Left ventricle myocardium inferior (tissue), 1 donor: ENCODE measurements around the gene ERC1. TPM values are rescaled to one million over a fixed set of nuclear protein-coding genes. Genes with fewer than 3 reads are reported as not detected.

ENCODE experiments used
- DNase-seq: peaks from one replicate; pipeline ENCODE4 v3.0.0-alpha.2; 2020
- H3K27ac ChIP-seq: fragments of 200-600 bp; replicated peaks from 2 replicates; pipeline ENCODE4 v1.8.0; 2021
- H3K27me3 ChIP-seq: fragments of 200-600 bp; 2 replicates; pipeline ENCODE4 v1.8.0; 2021; ENCODE audit warnings: low read depth
- H3K36me3 ChIP-seq: fragments of 200-600 bp; 2 replicates; pipeline ENCODE4 v1.8.0; 2021
- H3K4me1 ChIP-seq: fragments of 200-600 bp; 2 replicates; pipeline ENCODE4 v1.8.0; 2021
- H3K4me3 ChIP-seq: fragments of 200-600 bp; 2 replicates; pipeline ENCODE4 v1.8.0; 2021; ENCODE audit warnings: mild to moderate bottlenecking, moderate library complexity
- H3K9me3 ChIP-seq: fragments of 200-600 bp; replicated peaks from 2 replicates; pipeline ENCODE4 v1.8.0; 2021
- intact Hi-C: fragments of 100-400 bp; cut with micrococcal nuclease; formaldehyde crosslinking; loops from one replicate; pipeline ENCODE4 v1.11.0; 2022
- total RNA-seq: library from RNA; stranded (reverse); fragmentation: NEBNext Ultra II Directional; extraction: Animal tissue kit (Norgen Biotek cat#: 25700); gene quantifications from one replicate; pipeline ENCODE4 v1.2.1, GENCODE V29; 2021
- TF ChIP-seq, protein P1 (sequence below): fragments of 200-600 bp; IDR thresholded peaks from 2 replicates; pipeline ENCODE4 v1.8.0; 2021; ENCODE audit warnings: antibody characterized with exemption, mild to moderate bottlenecking, borderline replicate concordance
- donor health status: DM: no; HTN: yes; CAD: no; lungs with severe emphysema.

ERC1 gene
- total RNA-seq, 1 donor from 2014 or later = 50.8 TPM

DNA sequence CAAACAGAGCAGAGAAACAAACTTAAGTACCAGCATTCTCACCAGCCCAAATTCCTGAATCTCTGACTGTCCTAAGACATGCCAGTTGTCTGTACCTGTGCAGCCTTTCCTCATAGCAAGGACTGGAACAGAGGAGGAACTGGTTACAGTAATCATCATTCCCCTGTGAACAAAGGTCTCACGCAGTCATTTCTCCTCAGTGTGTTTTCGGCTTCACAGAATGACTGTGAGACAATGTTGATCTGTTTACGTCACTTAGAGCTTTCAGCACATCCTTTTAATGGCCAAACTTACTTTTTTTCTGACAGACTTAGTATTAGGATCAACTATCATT, 434.3 kb downstream of the ERC1 start:
- Histone ChIP-seq H3K4me3 (no peak overlapping the region), H3K36me3 (peaks cover 10% of the 10 kb centered on the region), H3K27ac (no peak overlapping the region), H3K4me1 (peaks cover 17% of the 10 kb centered on the region), H3K9me3 (peaks cover 16% of the 10 kb centered on the region), H3K27me3 (no peaks in the 10 kb centered on the region)
- intact Hi-C loops = no loop called here
- DNase-seq = no peak
- TF ChIP-seq, protein P1, sequence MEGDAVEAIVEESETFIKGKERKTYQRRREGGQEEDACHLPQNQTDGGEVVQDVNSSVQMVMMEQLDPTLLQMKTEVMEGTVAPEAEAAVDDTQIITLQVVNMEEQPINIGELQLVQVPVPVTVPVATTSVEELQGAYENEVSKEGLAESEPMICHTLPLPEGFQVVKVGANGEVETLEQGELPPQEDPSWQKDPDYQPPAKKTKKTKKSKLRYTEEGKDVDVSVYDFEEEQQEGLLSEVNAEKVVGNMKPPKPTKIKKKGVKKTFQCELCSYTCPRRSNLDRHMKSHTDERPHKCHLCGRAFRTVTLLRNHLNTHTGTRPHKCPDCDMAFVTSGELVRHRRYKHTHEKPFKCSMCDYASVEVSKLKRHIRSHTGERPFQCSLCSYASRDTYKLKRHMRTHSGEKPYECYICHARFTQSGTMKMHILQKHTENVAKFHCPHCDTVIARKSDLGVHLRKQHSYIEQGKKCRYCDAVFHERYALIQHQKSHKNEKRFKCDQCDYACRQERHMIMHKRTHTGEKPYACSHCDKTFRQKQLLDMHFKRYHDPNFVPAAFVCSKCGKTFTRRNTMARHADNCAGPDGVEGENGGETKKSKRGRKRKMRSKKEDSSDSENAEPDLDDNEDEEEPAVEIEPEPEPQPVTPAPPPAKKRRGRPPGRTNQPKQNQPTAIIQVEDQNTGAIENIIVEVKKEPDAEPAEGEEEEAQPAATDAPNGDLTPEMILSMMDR = no peak

DNA sequence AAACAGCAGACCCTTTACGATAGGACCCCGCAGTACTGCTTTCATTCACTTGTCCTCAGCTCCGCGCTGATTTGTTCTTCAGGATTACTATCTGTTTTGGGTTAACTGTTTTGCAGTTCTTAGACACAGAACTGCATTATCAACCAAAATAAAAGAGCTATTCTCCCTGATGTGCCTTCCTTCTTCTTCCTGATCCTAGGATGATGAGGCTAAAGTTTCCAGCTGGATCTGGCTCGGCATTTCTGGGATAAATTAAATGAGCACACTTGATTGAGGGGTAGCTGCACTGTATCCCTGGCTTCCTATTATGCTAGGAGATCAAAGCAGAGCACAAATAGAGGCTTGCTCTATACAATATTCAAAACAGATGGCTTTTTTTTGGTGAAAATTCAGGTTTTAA, 437.6 kb downstream of the ERC1 start:
- peak overlapping the region; percentile 21 for H3K27ac ChIP-seq
- no peak for DNase-seq
- H3K36me3 ChIP-seq = peaks cover 2% of the 10 kb centered on the region
- no peak overlapping the region for H3K4me3 ChIP-seq
- TF ChIP-seq, protein P1 = no peak
- no peaks in the 10 kb centered on the region for H3K27me3 ChIP-seq
- peaks cover 17% of the 10 kb centered on the region for H3K4me1 ChIP-seq
- intact Hi-C loops = no loop called here
- no peaks in the 10 kb centered on the region for H3K9me3 ChIP-seq

DNA sequence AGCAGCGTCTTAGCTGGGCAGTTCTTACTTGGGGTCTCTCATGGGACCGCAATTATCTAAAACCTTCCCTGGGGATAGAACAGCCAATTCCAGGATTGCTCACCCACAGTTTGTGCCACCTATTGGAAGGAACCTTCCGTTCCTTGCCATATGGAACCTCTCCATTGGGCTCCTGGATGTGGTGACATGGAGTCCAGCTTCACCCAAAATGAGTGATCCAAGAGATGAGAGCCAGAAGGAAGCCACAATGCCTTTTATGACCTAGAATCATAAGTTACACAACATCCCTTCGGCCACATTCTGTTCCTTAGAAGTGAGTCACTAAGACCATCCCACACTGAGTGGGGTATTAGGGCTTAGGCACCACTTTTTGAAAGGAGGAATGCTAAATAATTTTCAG, 439.0 kb downstream of the ERC1 start:
- Histone ChIP-seq H3K9me3 (no peaks in the 10 kb centered on the region), H3K27ac (peak overlapping the region; percentile 13), H3K27me3 (no peaks in the 10 kb centered on the region), H3K36me3 (peaks cover 2% of the 10 kb centered on the region), H3K4me3 (no peak overlapping the region), H3K4me1 (peaks cover 6% of the 10 kb centered on the region)
- TF ChIP-seq, protein P1 = no peak
- intact Hi-C loops = no loop called here
- no peak for DNase-seq

DNA sequence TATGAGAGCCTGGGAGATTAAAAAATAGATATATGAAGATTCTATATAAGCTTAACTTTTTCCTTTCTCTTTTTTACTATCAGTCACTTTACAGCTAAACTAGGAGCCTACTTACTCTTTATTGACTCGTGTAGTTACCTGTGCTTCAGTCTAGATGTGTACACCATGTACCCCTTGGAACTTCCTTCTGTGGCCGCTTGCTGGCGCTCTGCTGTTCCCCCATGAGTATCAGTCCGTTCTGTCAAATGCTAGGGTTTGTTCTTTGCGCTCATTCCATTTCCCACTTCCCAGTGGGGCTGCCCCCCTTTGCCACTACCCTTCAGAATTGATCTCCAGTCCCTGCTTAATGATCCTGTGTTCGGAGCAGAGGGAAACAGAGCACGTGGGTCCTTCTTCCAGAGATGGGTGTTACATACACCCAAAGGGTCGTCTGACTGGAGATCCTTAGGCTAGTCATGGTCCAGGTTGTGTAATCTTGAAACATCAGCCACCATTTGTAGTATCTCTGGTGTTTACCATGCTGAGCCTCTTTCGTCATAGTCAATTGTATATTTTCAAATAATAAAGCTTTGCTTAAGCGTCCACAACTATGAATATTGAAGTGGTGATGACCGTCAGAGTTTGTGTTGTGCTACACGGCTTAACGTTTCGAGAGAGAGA, 443.4 kb downstream of the ERC1 start:
- TF ChIP-seq, protein P1 = no peak
- intact Hi-C loops = no loop called here
- Histone ChIP-seq H3K27ac (no peak overlapping the region), H3K27me3 (no peaks in the 10 kb centered on the region), H3K36me3 (no peaks in the 10 kb centered on the region), H3K9me3 (no peaks in the 10 kb centered on the region), H3K4me3 (no peak overlapping the region), H3K4me1 (peaks cover 22% of the 10 kb centered on the region)
- no peak for DNase-seq

DNA sequence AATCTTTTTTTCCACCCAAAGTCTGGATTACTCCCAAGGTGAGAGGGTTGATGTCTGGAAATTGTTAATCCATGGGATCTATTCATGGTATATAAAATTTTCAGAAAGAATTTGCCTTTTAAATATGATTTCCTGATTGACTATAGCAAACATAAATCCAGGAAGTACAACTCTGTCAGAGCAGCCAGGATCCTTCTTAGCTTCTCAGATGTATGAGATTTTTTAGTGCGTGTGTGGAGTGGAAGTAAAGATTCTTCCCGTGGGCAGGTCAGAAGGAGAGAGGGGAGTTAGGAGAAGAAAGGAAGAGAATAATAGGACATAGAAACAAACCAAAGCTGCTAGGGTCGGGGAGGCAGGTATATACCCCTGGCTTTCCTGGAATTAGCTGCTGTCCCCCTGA, 444.0 kb downstream of the ERC1 start:
- no peak for DNase-seq
- intact Hi-C loops = no loop called here
- Histone ChIP-seq H3K36me3 (no peaks in the 10 kb centered on the region), H3K4me1 (peaks cover 26% of the 10 kb centered on the region), H3K4me3 (no peak overlapping the region), H3K27me3 (no peaks in the 10 kb centered on the region), H3K27ac (no peak overlapping the region), H3K9me3 (no peaks in the 10 kb centered on the region)
- TF ChIP-seq, protein P1 = no peak
